Thoracic aorta (tissue), 2 donors: Measurements from ENCODE around the gene SLC16A11. TPM values are rescaled to one million over a fixed set of nuclear protein-coding genes. Genes with fewer than 3 reads are reported as not detected.
A peak's percentile ranks its signal among the peaks of the same experiment; 100 is the strongest.

Source experiments
- ATAC-seq: fragments of 150-250 bp; one replicate; pipeline ENCODE4 v1.8.0; 2017; ENCODE audit warnings: low read depth; ENCODE audit not compliant: insufficient number of reproducible peaks, low FRiP score
- DNase-seq: peaks from one replicate; pipeline ENCODE4 v3.0.0-alpha.2; 2020; ENCODE audit warnings: low spot score
- H3K27ac ChIP-seq, 2 donors: fragments of 200-600 bp; sonication (generic); 1 replicate in 1 of 2; 2 replicates in 1 of 2; pipeline ENCODE4 v1.5.1; 2016; ENCODE audit warnings: mild to moderate bottlenecking in 2 of 2, moderate library complexity in 2 of 2
- H3K27me3 ChIP-seq: fragments of 200-600 bp; sonication (generic); replicated peaks from 2 replicates; pipeline ENCODE4 v1.6.0; 2016; ENCODE audit warnings: mild to moderate bottlenecking; ENCODE audit not compliant: insufficient read depth
- H3K36me3 ChIP-seq: fragments of 200-600 bp; sonication (generic); one replicate; pipeline ENCODE4 v1.5.1; 2016
- H3K4me1 ChIP-seq, 2 donors: fragments of 200-600 bp; sonication (generic); 1 replicate in 1 of 2; 2 replicates in 1 of 2; pipeline versions ENCODE4 v1.5.1 to v1.6.0; 2016; ENCODE audit warnings: low read depth in 2 of 2, mild to moderate bottlenecking in 1 of 2; ENCODE audit not compliant: control insufficient read depth in 1 of 2
- H3K4me3 ChIP-seq: fragments of 200-600 bp; sonication (generic); 2 replicates; pipeline ENCODE4 v1.5.1; 2016; ENCODE audit warnings: mild to moderate bottlenecking
- H3K9me3 ChIP-seq: fragments of 200-600 bp; sonication (generic); 2 replicates; pipeline ENCODE4 v1.5.1; 2016
- total RNA-seq, 2 donors: library from RNA; depleted of rRNA; stranded (reverse); fragments of >200 nt; gene quantifications; one replicate each; pipeline versions ENCODE4 v1.1.0 to v1.2.3, GENCODE V29; 2016
- TF ChIP-seq, protein P1 (sequence below): fragments of 200-600 bp; sonication (generic); IDR thresholded peaks from one replicate; pipeline ENCODE4 v1.5.1; 2019; ENCODE audit warnings: antibody characterized with exemption

The SLC16A11 gene
- total RNA-seq, 2 donors from 2014 or later, result 0.27 TPM; not detected in 1

DNA sequence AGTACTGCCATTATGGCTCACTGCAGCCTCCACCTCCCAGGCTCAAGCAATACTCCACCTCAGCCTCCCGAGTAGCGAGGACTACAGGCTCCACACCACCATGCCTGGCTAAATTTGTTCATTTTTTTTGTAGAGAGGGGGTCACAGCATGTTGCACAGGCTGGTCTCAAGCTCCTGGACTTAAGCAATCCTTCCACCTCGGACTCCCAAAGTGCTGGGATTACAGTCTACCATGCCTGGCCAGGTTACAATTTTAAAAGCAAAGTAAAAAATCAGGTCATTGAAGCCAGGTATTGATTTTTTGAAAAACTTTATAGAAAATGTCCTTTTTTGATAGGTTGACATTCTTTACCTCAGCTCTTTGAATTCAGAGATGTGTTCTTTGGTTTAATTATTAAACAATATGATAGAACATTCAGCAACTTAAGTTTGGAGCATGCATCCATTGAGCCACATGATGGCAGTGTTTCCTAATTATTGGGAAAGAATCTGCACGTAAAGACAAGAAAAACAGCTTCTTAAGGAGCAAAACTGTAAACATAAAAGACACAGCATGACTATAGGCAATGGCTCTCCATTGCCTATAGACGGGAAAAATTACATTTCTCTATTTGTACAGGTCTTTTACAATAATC, 1.7 kb upstream of the SLC16A11 start:
- peak overlapping the region; percentile 40 for H3K4me3 ChIP-seq
- TF ChIP-seq, protein P1, sequence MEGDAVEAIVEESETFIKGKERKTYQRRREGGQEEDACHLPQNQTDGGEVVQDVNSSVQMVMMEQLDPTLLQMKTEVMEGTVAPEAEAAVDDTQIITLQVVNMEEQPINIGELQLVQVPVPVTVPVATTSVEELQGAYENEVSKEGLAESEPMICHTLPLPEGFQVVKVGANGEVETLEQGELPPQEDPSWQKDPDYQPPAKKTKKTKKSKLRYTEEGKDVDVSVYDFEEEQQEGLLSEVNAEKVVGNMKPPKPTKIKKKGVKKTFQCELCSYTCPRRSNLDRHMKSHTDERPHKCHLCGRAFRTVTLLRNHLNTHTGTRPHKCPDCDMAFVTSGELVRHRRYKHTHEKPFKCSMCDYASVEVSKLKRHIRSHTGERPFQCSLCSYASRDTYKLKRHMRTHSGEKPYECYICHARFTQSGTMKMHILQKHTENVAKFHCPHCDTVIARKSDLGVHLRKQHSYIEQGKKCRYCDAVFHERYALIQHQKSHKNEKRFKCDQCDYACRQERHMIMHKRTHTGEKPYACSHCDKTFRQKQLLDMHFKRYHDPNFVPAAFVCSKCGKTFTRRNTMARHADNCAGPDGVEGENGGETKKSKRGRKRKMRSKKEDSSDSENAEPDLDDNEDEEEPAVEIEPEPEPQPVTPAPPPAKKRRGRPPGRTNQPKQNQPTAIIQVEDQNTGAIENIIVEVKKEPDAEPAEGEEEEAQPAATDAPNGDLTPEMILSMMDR, result peak; percentile 59
- peaks cover 15 to 38% of the 10 kb centered on the region in 2 donors for H3K4me1 ChIP-seq
- no peaks in the 10 kb centered on the region for H3K9me3 ChIP-seq
- no peak overlapping the region for H3K27ac ChIP-seq
- ATAC-seq (peak; percentile 51), DNase-seq (no peak)
- peaks cover 15% of the 10 kb centered on the region for H3K27me3 ChIP-seq
- H3K36me3 ChIP-seq, result no peaks in the 10 kb centered on the region

DNA sequence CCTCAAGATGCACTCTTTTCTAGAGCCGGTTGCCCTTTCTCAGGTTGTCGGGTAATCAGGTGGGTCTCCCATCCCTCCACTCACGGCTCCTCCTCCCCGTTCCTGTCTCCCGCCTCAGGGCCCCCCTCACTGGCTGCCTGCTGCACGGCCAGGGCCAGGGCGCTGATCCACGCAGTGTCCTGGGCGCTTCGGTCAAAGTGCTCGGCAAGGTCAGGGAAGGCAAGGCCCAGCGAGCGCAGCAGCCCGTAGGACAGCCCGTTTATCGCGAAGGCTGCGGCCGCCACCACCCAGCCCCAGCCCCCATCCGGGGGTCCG, 753 bp downstream of the SLC16A11 start:
- Histone ChIP-seq H3K4me3 (peak overlapping the region; percentile 64), H3K27ac (peak overlapping the region in 1 of 2 donors; percentile 23), H3K36me3 (no peaks in the 10 kb centered on the region), H3K27me3 (peaks cover 15% of the 10 kb centered on the region), H3K9me3 (no peaks in the 10 kb centered on the region), H3K4me1 (peaks cover 15 to 38% of the 10 kb centered on the region in 2 donors)
- TF ChIP-seq, protein P1, result no peak
- DNase-seq, result no peak
- no peak for ATAC-seq

DNA sequence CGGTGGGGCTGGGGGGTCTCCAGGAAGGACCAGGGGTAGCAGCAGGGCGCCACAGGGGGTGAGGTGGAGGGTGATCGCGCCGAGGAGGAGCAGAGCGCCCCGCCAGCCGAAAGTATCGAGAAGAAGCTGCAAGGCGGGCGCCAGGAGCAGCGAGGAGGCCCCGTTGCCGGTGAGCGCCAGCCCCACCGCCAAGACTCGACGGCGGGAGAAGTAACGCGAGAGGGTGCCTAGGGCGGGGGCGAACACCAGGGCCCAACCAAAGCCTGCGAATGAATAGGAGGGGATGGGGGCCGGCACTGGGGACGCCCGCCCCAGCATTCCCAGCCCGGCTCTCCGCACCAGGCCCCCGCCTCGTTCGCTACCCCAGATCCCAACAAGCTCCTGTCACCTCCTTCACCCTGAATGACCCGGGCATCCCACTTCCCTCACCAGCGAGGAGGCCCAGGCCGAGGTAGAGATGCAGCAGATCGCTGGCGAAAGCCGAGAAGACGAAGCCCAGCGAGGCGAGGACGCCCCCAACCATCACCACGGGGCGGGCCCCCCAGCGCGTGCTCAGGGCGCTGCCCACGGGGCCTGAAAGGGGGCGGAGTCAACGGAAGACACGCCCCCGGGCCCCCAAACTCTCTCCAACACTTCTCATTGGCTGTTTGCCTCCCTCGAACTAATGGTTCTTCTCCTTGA, 1.3 kb downstream of the SLC16A11 start:
- H3K27ac ChIP-seq, result peak overlapping the region in 1 of 2 donors; percentile 23
- H3K4me1 ChIP-seq, result peaks cover 15 to 38% of the 10 kb centered on the region in 2 donors
- H3K4me3 ChIP-seq, result peak overlapping the region; percentile 64
- H3K36me3 ChIP-seq, result no peaks in the 10 kb centered on the region
- H3K27me3 ChIP-seq, result peaks cover 15% of the 10 kb centered on the region
- DNase-seq, result no peak
- TF ChIP-seq, protein P1, result no peak
- H3K9me3 ChIP-seq, result no peaks in the 10 kb centered on the region
- ATAC-seq, result no peak

DNA sequence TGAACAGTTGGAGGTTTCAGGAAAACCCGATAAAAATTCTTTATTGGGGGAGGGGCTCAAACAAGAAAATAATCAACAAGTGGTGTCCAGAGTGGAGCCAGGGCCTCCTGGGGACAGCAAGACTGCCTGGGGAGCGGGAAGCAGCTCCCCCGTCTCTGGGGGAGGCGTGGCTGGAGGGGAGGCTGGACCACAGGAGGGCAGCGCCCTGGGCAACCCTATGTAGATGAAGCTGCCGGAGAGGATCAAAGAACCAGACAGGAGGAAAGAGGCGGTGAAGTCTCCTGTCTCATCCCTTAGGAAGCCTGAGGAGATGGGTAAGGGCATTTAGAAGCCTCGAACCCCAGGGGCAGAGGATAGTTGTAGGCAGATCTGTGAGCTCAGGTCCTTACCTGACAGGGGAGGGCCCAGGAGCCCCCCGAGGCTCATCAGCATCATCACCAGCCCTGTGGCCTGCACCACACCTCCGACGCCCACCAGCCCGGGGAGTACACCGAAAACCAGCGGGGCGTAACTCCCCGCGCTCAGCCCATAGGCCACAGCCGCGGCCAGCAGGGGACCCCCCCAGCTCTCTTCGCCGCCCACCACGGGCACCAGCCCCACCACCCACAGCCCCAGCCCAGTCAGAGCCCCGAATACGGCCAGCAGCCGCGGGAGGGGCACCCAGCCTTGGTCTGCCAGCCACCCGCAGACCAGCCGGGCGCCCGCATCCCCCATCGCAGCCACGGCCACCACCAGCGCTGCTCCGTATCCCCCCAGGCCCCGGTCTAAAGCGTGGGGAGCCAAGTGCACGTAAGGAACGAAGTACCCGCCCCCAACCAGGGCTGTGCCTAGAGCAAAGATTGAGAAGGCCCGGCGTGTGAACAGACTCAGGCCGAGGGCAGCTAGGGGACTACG, 2.0 kb downstream of the SLC16A11 start:
- ATAC-seq, result no peak

More for the DNA sequence above, 2.0 kb downstream of the SLC16A11 start:
- no peaks in the 10 kb centered on the region for H3K9me3 ChIP-seq
- H3K4me3 ChIP-seq, result peak overlapping the region; percentile 64
- DNase-seq, result no peak
- peaks cover 15 to 35% of the 10 kb centered on the region in 2 donors for H3K4me1 ChIP-seq
- H3K36me3 ChIP-seq, result no peaks in the 10 kb centered on the region
- no peak overlapping the region for H3K27ac ChIP-seq
- peaks cover 15% of the 10 kb centered on the region for H3K27me3 ChIP-seq
- TF ChIP-seq, protein P1, result no peak
